HL-60 (cell line): ENCODE results near the gene SLC38A11.
"Not testable (repeated sequence)": the region's sequence is repeated elsewhere in the genome, so short reads cannot be mapped to it uniquely, and the experiment has no call there.

Source experiments
- DNase-seq, 2 experiments: peaks; one replicate each; pipeline ENCODE4 v3.0.0-alpha.2; 2010 to 2020; ENCODE audit warnings: low read depth in 1 of 2, low spot score in 1 of 2
- H3K27ac ChIP-seq: fragments of 250-450 bp; sonication (Bioruptor Pico); replicated peaks from 2 replicates; pipeline ENCODE4 v1.5.1; 2020; ENCODE audit warnings: mild to moderate bottlenecking, moderate library complexity
- H3K27me3 ChIP-seq: fragments of 250-450 bp; sonication (Bioruptor Pico); 2 replicates; pipeline ENCODE4 v1.5.1; 2021; ENCODE audit warnings: mild to moderate bottlenecking, moderate library complexity; ENCODE audit not compliant: insufficient read depth, poor library complexity, severe bottlenecking
- H3K4me3 ChIP-seq: replicated peaks from 2 replicates; pipeline ENCODE4 v1.5.1; 2011; ENCODE audit warnings: mild to moderate bottlenecking, control low read depth, low read length; ENCODE audit not compliant: insufficient read depth
- CTCF ChIP-seq: IDR thresholded peaks from one replicate; pipeline ENCODE4 v1.5.1; 2011; ENCODE audit warnings: low read length, control low read depth, inconsistent platforms; ENCODE audit not compliant: insufficient read depth
- GABPA ChIP-seq: IDR thresholded peaks from 2 replicates; pipeline ENCODE4 v1.6.1; 2012; ENCODE audit warnings: low read depth
- POLR2AphosphoS5 ChIP-seq: IDR thresholded peaks from 2 replicates; pipeline ENCODE4 v1.6.1; 2012; ENCODE audit warnings: low read depth
- REST ChIP-seq: IDR thresholded peaks from 2 replicates; pipeline ENCODE4 v1.6.1; 2012; ENCODE audit warnings: low read depth; ENCODE audit not compliant: insufficient replicate concordance
- SPI1 ChIP-seq: IDR thresholded peaks from 2 replicates; pipeline ENCODE4 v1.6.1; 2012; ENCODE audit warnings: low read depth, mild to moderate bottlenecking, borderline replicate concordance

SLC38A11 gene

DNA sequence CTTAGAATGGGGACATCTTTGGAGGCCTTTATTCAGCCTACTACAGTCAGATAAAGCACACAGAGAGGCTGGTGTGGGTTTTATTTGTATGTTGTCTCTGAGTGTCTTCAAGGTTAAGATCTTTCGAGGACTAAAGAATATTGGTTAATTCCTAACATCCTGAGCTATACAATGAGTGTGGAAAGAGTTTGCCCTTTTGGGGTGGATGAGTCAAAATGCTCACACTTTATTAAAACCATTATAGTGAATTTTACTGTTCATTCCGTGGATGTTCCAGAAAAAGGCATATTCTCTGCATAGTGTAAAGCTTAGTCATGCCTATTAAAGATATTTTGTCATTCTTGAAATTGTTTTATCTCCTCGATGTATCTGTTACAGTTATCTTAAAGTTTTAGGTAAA lies 29.1 kb upstream of the SLC38A11 start:
- no peaks in the 10 kb centered on the region for H3K27me3 ChIP-seq
- TF ChIP-seq POLR2AphosphoS5 (no peak), GABPA (no peak), REST (no peak), CTCF (no peak), SPI1 (no peak)
- no peak overlapping the region for H3K4me3 ChIP-seq
- no peak for DNase-seq
- H3K27ac ChIP-seq: no peak overlapping the region

- no peak for DNase-seq
- no peak overlapping the region for H3K4me3 ChIP-seq
- no peaks in the 10 kb centered on the region for H3K27me3 ChIP-seq
- no peak for TF ChIP-seq GABPA
- no peak for TF ChIP-seq SPI1
- no peak for TF ChIP-seq POLR2AphosphoS5
- no peak for TF ChIP-seq CTCF
- TF ChIP-seq REST: no peak
- H3K27ac ChIP-seq: no peak overlapping the region
Measured at GRCh38 chr2:164981217-164981990, 26.1 kb upstream of the SLC38A11 start.

- not testable (repeated sequence) for DNase-seq
Measured at GRCh38 chr2:164980688-164981087, 25.4 kb upstream of the SLC38A11 start.

GRCh38 chr2:164979113-164979512 lies 23.8 kb upstream of the SLC38A11 start:
- Histone ChIP-seq H3K27ac (no peak overlapping the region), H3K4me3 (no peak overlapping the region), H3K27me3 (no peaks in the 10 kb centered on the region)
- TF ChIP-seq POLR2AphosphoS5 (no peak), SPI1 (no peak), GABPA (no peak), CTCF (no peak), REST (no peak)
- no peak for DNase-seq

More at GRCh38 chr2:164980688-164981087, 25.4 kb upstream of the SLC38A11 start:
- not testable (repeated sequence) for H3K4me3 ChIP-seq, H3K27me3 ChIP-seq, H3K27ac ChIP-seq

DNA sequence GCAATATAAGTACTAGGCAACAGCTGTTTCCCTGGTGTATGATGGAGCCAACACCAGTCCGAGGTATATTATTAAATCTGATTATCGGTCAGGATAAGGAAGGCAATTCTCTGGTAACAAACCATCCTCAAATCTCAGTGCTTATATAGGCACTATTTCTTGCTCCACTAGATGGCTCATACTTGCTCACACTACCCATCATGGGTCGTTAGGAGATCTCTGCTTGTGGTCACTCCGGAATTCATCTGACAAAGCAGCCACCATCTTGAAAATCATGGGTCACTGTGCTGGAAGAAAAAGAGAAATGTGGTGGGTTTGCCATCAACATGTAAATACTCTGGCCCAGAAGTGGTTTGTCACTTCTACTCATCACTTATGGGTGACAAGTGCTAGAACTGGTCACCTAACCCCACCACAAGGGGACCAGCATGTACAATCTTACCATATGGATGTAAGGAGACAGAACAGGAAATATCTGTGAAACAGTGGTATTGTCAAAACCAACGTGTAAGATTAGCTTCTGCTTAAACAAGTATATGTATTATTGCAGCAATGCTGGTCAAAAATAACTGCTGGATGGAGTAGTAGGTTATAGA lies 21.6 kb upstream of the SLC38A11 start:
- not testable (repeated sequence) for H3K4me3 ChIP-seq, H3K27ac ChIP-seq, DNase-seq, H3K27me3 ChIP-seq
